ENCODE results near the gene CHCT1.

Gene CHCT1

DNA sequence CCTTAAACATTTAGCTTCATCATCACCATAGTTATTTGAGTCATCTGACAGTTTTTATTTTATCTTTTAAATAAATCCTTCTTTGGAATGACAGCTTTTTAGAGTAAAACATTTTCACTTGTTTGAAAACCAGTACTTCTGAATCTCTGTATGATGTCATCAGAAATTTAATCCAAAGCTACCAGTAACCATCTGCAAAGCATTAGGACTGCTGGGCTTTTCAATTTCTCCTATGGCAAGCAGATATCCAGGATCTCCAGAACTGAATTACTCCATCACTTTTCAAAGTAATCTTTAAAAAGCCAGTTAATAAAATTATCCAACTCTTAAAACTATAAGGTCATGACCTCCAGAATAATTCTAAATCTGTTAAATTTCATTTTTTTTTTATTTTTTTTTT lies 51.5 kb downstream of the CHCT1 start:
- FAIRE-seq (no peak), DNase-seq (ENCODE audit: insufficient read length, low spot score) (no peak)
- TF ChIP-seq POLR2A (IDR thresholded peaks at IDR 0.05; ENCODE audit: low read depth, low read length) = no peak
